HG03280 (cell line): ENCODE data around the gene PAQR5.
"Not testable (repeated sequence)": the region's sequence is repeated elsewhere in the genome, so short reads cannot be mapped to it uniquely, and the experiment has no call there.

ENCODE experiments used
- ATAC-seq: cut with Tn5 transposase; IDR thresholded peaks from one replicate; pipeline ENCODE4 v1.9.1; 2021; ENCODE audit warnings: mild to moderate bottlenecking, moderate library complexity; ENCODE audit not compliant: unreplicated experiment

The PAQR5 gene

DNA sequence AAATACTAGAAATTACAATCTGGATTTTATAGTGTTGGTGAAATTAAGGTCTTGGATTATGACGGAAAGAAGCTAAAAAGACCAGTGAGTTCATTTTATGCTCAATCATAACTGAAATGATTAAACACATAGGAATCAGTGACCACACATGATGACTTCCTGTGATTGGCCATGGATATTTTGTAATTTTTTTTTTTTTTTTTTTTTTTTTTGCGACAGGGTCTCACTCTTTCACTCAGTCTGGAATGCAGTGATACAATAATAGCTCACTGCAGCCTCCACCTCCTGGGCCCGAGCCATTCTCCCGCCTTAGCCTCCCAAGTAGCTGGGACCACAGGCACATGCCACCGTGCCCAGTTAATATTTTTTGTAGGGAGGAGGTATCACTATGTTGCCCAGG lies 47.4 kb downstream of the PAQR5 start:
- no peak for ATAC-seq

- no peak for ATAC-seq
Measured at GRCh38 chr15:69351333-69351732, 52.6 kb downstream of the PAQR5 start.

GRCh38 chr15:69351884-69352283 lies 53.2 kb downstream of the PAQR5 start:
- no peak for ATAC-seq

GRCh38 chr15:69357773-69358771 lies 59.4 kb downstream of the PAQR5 start:
- ATAC-seq: no peak

DNA sequence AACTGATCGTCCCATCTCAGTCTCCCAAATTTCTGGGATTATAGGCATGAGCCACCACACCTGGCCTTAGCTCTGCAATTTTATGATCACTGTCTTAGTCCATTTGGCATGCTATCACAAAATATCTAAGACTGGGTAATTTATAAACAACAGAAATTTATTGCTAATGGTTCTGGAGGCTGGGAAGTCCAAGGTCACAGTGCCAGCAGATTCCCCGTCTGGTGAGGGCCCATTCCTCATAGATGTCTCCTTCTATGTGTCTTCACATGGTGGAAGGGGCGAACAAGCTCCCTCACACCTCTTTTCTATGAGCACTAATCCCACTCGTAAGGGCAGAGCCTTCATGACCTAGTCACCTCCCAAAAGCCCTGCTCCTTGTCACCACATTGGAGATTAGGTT lies 60.1 kb downstream of the PAQR5 start:
- no peak for ATAC-seq

GRCh38 chr15:69359722-69360121 lies 61.0 kb downstream of the PAQR5 start:
- ATAC-seq: no peak

- no peak for ATAC-seq
Measured at GRCh38 chr15:69360642-69361041, 61.9 kb downstream of the PAQR5 start.

GRCh38 chr15:69367236-69367635 lies 68.5 kb downstream of the PAQR5 start:
- no peak for ATAC-seq

GRCh38 chr15:69369631-69370030 lies 70.9 kb downstream of the PAQR5 start:
- no peak for ATAC-seq

- ATAC-seq: no peak
Measured at GRCh38 chr15:69373406-69373805, 74.7 kb downstream of the PAQR5 start.

GRCh38 chr15:69375151-69375790 lies 76.6 kb downstream of the PAQR5 start:
- no peak for ATAC-seq

DNA sequence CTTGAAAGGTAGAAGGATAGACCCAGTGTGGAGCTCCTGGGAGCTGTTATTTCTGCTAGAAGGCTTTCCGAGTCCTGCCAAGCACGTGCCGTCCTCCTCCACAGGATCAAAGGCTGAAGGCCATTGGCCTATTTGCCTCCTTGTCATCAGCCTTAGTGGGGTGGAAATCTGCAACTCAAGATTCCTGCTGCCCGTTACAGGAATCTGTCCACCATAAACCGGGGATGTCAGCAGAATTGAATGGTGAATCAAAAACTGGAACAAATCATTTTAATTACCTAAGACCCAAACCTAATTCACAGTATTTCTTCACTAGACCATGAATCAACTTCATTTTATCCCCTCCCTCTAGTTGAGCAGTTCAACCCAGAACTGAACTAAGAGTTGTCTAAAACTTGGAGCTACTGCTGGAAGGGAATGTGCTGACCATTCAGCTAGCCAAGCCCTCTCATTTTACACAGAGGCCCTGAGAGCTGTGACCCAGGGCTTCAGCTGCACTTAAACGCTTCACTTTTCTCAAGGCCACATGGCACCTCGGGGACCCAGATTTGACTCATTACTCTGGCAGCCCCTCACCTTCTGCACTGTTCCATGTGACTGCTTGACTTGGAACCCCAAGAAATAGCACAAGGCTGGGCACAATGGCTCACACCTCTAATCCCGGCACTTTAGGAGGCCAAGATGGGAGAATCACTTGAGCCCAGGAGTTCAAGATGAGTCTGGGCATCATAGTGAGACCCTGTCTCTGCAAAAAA lies 78.7 kb downstream of the PAQR5 start:
- no peak for ATAC-seq

GRCh38 chr15:69380100-69380725 lies 81.5 kb downstream of the PAQR5 start:
- no peak for ATAC-seq

DNA sequence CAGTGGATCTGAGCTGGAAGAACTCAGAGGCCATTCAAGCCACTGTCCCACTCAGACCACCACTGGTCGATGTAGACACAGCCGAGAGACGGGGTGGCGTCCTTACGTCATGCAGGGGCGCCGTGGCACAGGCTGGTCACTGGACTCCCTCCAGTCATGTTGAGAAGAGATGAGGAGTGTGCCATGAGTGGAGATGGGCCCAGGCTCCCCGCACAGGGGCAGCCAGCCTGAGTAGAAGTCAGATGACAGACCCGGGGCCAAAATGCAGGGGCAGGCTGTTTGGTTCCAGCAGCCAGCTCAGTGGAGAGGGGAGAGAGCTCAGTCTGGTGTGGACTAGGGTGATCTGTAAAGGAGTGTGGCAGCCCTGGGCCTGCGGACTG lies 82.0 kb downstream of the PAQR5 start:
- no peak for ATAC-seq

GRCh38 chr15:69382176-69382575 lies 83.5 kb downstream of the PAQR5 start:
- ATAC-seq: not testable (repeated sequence)

DNA sequence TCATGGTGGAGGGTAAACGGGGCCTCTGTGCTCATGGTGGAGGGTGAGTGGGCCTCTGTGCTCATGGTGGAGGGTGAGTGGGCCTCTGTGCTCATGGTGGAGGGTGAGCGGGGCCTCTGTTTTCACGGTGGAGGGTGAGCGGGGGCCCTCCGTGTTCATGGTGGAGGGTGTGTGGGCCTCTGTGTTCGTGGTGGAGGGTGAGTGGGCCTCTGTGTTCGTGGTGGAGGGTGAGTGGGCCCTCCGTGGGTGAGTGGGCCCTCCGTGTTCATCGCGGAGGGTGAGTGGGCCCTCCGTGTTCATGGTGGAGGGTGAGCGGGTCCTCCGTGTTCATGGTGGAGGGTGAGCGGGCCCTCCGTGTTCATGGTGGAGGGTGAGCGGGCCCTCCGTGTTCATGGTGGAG lies 85.4 kb downstream of the PAQR5 start:
- ATAC-seq: not testable (repeated sequence)

GRCh38 chr15:69384626-69385598 lies 86.2 kb downstream of the PAQR5 start:
- ATAC-seq: no peak

GRCh38 chr15:69385831-69386230 lies 87.1 kb downstream of the PAQR5 start:
- no peak for ATAC-seq

GRCh38 chr15:69386284-69386683 lies 87.6 kb downstream of the PAQR5 start:
- no peak for ATAC-seq

DNA sequence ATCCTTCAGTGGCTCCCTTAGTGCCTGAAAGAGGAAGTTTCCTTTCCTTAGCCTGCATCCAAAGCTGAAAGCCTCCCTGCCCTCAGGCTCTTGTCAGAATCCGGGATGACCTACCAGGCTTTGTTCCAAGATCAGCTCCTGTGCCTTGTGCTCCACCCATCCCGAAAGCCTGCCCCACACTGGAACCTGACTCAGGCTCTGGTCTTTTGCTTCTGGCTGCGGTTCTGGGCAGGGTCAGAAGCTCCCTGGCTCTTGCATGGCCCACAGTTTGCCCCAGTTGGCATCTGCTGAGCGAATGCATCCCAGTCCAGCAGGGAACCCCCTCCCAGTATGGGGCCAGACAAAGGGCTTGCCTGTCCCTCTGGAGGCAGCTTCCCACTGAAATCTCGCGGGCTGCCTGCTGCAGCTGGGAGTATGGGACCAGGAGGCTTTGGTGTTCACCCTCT lies 89.6 kb downstream of the PAQR5 start:
- no peak for ATAC-seq
